Urinary bladder (tissue), 4 donors: ENCODE results near the gene TMEM132A. TPM values are rescaled to one million over a fixed set of nuclear protein-coding genes. Genes with fewer than 3 reads are reported as not detected.
"Not testable (repeated sequence)": the region's sequence is repeated elsewhere in the genome, so short reads cannot be mapped to it uniquely, and the experiment has no call there.

Source experiments
- DNase-seq: peaks from one replicate; pipeline ENCODE4 v3.0.0-alpha.2; 2015; ENCODE audit errors: extremely low spot score
- H3K27ac ChIP-seq: one replicate; pipeline ENCODE4 v1.5.1; 2013; ENCODE audit warnings: low read depth, mild to moderate bottlenecking, moderate library complexity
- H3K36me3 ChIP-seq: one replicate; pipeline ENCODE4 v1.6.1; 2013; ENCODE audit warnings: mild to moderate bottlenecking, moderate library complexity; ENCODE audit not compliant: insufficient read depth
- H3K4me1 ChIP-seq: one replicate; pipeline ENCODE4 v1.6.1; 2013; ENCODE audit warnings: mild to moderate bottlenecking, moderate library complexity; ENCODE audit not compliant: insufficient read depth
- H3K4me3 ChIP-seq: one replicate; pipeline ENCODE4 v1.5.1; 2013; ENCODE audit warnings: low read depth, low read length
- WGBS: extraction: QIAGEN DNeasy Blood & Tissue Kit; methylation state at CpG from one replicate; pipeline ENCODE4 v1.1.7; 2013; 5-methylcytosine and 5-hydroxymethylcytosine counted together
- polyA plus RNA-seq: library from polyadenylated mRNA; stranded (reverse); fragments of 200-250 nt; gene quantifications from one replicate; pipeline ENCODE4 v1.2.3, GENCODE V29; 2013
- total RNA-seq: library from RNA; depleted of rRNA; stranded (reverse); fragments of >200 nt; gene quantifications from one replicate; pipeline ENCODE4 v1.2.3, GENCODE V29; 2014
- donor health status: healthy with polysubstance abuse.
- donor health status: healthy.

TMEM132A gene
- total and polyA plus RNA-seq, 2 donors = 7.5 to 14.0 TPM

DNA sequence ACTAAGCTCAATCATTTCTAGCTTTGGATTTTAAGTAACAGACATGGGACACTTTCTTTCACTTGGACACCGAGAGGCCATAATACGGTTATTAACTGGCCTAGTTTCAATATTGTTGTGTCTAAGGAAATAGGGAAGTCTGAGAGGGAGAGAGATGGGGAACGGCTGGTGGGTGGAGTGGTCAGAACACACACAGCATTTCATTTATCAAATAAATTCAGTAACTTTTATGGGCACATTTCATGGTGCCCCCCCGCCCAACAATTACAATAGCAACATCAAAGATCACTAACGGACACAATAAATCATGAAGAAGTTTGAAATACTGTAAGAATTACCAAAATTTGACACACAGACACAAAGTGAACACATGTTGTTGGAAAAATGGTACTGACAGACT, 28.6 kb upstream of the TMEM132A start:
- WGBS = 88% methylated on average over 5 of the region's 5 CpGs
- DNase-seq = no peak
- Histone ChIP-seq H3K4me3 (no peak overlapping the region), H3K4me1 (no peaks in the 10 kb centered on the region), H3K27ac (no peak overlapping the region), H3K36me3 (peaks cover 2% of the 10 kb centered on the region)

DNA sequence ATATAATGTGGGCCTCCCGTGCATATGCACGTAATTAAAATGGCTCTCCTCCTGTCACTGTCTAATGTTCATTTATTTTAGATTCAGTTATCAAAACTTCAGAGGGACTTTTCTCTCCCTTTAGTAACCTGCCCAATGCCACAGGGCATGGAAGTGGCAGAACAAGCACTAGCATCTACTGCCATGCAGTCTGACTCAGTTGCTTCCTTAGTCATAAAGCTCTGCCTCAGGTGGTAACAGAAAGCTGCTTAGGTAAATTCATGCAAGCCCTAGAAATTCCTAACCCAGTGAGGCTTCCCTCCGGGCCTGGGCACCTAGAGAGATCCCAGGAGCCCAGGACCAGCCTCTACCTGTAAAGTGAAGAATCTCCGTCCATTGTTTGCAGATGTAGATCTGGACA, 26.8 kb upstream of the TMEM132A start:
- 95% methylated on average over 4 of the region's 4 CpGs for WGBS
- Histone ChIP-seq H3K4me1 (no peaks in the 10 kb centered on the region), H3K36me3 (peaks cover 4% of the 10 kb centered on the region), H3K4me3 (no peak overlapping the region), H3K27ac (no peak overlapping the region)
- no peak for DNase-seq

DNA sequence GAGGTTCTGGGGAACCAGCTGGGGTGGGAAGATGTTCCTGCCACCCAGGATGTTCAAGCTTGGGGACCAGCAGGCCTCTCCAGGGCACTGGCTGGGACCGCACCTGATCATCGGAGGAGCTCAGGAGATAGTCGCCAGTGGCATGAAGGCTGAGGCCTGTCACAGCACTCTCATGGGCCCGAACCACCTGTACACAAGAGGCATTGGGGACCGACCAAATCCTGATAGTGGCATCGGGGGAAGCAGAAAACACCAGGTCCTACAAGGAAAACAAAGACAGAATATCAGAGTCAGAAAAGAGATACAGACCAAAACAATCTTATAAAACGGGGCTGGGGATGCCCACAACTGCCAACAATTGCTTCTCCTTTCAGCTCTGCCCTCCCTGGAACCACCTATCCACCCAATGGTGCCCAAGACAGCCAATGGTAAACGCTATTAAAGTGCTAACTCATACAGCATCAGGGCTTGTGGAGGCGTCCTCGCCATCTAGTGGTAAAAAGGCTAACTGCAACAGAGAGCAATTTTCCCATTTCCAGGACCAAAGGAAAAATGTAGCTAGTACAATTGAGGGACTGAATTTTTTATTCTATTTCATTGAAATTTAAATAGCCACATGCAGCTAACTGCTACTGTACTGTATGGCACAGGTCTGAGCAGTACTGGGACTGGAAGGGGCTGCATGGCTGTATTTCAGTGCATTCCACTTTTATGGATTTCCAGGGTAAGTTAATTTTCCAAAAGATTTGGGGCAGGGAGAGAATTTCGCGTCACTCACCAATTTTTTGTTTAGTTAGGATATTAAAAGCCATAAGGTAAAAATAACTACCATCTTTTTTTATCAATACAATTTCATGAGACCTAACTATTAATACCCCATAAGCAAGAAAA, 25.0 kb upstream of the TMEM132A start:
- DNase-seq = no peak
- WGBS = 60% methylated on average over 12 of the region's 12 CpGs
- no peak overlapping the region for H3K27ac ChIP-seq
- H3K36me3 ChIP-seq = peaks cover 4% of the 10 kb centered on the region
- no peak overlapping the region for H3K4me3 ChIP-seq
- H3K4me1 ChIP-seq = no peaks in the 10 kb centered on the region

DNA sequence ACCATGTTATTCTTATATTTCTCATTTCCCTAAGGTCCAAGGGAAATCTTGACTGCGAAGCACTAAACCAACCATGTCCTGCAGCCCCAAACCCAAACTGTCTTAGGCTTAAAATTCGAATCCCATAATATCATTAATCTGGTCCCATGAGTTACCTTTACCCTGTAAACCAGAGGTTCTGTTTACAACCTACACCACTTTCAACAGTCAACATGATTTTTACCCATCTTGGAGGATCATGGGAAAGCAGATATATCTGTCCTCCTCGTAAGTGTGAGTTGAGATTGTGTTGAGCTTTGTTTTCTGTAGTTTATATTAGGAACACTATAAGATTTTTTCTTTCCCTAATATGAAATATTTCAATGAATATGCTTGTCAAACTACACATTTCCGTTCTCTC, 24.3 kb upstream of the TMEM132A start:
- Histone ChIP-seq H3K27ac (no peak overlapping the region), H3K36me3 (peaks cover 4% of the 10 kb centered on the region), H3K4me1 (no peaks in the 10 kb centered on the region), H3K4me3 (no peak overlapping the region)
- no peak for DNase-seq
- 62% methylated on average over 4 of the region's 4 CpGs for WGBS

DNA sequence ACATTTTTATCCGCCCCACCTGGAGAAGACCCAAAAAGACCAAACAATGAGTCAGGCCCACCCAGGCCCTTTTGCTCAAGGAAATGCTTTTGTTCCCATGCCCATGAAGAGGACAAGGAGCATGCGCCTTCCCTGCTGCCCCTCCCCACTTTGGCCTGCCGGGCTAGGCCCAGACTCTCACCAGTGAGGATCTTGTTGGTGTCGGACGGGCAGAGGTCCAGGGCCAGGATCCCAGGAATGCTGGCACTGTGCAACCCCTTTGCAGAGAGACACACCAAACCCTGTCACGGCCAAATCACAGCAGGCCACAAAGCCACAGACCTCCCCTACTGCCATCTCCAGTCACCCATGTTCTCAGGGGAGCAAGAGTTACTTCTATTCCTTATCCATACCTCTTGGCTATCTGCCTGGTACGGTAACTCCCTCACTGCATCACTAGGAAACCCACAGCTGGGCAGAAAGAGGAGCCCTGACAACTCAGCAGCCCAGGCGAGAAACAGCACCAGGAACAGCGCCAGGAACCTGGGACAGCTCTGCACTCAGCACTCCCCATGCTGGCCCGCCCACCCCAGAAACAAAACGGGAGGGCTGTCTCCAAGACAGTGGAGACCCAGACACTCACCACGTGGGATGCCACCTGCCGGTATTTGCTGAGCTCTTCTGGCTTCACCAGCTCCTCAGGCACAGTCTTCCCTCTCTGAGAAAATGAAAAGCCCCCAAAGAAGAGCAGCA, 23.4 kb upstream of the TMEM132A start:
- H3K27ac ChIP-seq = no peak overlapping the region
- no peak overlapping the region for H3K4me3 ChIP-seq
- no peaks in the 10 kb centered on the region for H3K4me1 ChIP-seq
- H3K36me3 ChIP-seq = peaks cover 4% of the 10 kb centered on the region
- WGBS = 81% methylated on average over 13 of the region's 13 CpGs
- no peak for DNase-seq

DNA sequence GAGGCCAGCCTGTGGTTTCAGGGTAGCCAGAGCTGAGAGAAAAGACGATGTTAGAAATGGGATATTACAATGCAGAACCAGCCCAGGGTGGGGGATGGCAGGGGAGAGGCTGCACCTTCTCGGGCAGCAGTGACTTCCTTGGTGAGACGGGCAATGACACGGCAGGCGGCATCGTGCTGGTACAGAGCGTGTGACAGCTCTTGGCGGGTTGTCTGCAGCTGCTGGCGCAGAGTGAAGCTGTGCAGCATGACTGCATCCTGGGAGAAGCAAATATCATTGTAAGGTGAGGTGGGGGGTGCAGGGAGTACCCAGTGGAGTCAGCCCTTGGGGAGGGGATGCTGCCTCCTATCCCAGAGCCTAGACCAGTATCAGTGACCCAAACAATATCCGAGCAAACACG, 21.6 kb upstream of the TMEM132A start:
- WGBS = 91% methylated on average over 11 of the region's 11 CpGs
- no peaks in the 10 kb centered on the region for H3K4me1 ChIP-seq
- H3K27ac ChIP-seq = no peak overlapping the region
- H3K4me3 ChIP-seq = no peak overlapping the region
- no peak for DNase-seq
- H3K36me3 ChIP-seq = peaks cover 2% of the 10 kb centered on the region

DNA sequence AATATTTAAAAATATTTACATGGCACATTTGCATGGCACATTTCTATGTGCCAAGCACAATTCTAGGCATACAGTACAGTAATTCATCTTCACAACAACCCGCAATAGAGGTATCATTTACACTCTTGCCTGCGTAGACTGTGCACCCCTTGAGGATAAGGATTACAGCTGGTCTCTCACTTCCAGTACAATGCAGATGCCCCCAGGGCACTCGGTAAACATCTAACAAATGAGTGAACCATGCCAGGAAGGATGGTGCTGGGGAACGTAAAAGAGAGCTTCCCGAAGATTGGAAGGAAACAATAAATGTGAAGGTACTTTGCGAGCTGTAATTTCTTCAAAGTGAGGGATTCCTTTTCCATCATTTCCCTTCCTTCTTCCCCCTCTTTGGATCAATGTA, 19.2 kb upstream of the TMEM132A start:
- Histone ChIP-seq H3K36me3 (peaks cover 2% of the 10 kb centered on the region), H3K4me1 (no peaks in the 10 kb centered on the region), H3K4me3 (peak overlapping the region; percentile 89), H3K27ac (no peak overlapping the region)
- DNase-seq = no peak
- 45% methylated on average over 6 of the region's 6 CpGs for WGBS

DNA sequence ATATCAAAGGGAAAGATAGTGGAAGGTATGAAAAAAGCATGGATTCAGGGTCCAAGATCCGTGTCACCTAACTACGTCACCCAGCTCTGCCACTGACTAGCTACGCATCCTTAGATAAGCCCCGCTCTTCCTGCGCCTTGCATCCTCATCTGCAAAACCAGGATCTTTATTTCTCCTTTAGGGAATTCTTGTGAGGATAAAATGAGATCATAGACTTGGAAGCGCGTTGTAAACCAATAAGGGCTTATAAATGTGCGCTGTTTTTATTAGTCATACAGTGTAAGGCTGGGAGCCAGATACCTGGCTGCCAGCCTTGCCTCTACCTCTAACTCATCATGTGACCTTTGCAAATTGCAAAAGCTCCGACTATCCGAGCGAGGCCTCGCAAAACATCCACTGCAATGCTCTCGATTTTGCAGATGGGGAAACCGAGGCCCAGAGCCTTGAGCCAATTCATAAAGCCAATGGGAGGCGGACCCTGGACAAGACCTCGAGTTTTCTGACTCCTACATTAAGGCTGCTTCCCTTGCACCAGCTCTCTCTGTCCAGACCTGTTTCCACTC, 18.6 kb upstream of the TMEM132A start:
- DNase-seq = no peak
- Histone ChIP-seq H3K4me1 (no peaks in the 10 kb centered on the region), H3K36me3 (peaks cover 2% of the 10 kb centered on the region), H3K27ac (peak overlapping the region; percentile 76), H3K4me3 (peak overlapping the region; percentile 89)
- WGBS = 3% methylated on average over 16 of the region's 16 CpGs

DNA sequence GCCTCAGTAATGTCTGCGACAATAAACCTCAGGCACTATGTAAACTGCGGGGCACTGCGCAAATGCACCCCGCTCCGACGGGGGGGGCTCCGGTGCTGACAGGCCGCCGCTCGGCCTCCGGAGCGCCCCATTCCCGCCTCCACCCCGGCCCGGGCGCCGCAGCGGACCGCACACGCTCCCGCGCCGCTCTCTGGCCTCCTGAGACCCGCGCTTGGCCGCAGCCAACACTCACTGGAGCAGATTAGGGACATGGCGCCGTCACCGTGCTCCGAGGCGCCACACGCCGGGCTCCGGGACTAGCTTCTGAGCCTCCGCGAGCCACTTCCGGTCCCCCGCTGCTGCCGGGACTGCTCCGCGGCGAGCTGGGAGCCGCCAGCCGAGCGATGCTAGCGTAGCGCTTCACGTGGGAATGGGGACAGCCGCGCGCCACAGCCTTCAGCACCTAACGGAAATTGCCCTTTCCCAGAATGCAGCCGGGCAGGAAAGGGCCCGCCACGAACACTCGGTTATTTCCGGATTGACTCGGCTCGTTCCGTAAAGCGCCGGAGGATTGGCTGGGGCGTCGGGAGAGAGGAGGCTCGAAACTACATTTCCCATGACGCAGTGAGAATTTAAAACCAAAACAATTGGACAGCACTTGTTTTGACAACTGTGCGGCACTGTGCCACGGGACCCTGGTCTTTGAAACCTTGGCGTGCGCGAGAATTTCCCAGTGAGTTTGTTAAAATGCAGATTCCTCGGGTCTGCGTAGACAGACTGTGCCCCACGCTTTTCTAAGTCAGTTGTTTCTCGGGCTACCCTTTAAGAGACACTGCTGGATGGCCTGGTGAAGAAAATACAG, 17.9 kb upstream of the TMEM132A start, which contains the start of gene PRPF19:
PRPF19 (minus strand) TSS at position 454 of the 841 bp plus-strand sequence; CDS start at position 251, 203 bp downstream.
- peak; percentile 94 for DNase-seq
- peak within 1 kb of the TSS; percentile 89 for H3K4me3 ChIP-seq
- no peaks in the 10 kb centered on the region for H3K4me1 ChIP-seq
- WGBS = under 1% methylated on average over 75 of the region's 75 CpGs
- peaks cover 2% of the 10 kb centered on the region for H3K36me3 ChIP-seq
- peak within 1 kb of the TSS; percentile 76 for H3K27ac ChIP-seq

DNA sequence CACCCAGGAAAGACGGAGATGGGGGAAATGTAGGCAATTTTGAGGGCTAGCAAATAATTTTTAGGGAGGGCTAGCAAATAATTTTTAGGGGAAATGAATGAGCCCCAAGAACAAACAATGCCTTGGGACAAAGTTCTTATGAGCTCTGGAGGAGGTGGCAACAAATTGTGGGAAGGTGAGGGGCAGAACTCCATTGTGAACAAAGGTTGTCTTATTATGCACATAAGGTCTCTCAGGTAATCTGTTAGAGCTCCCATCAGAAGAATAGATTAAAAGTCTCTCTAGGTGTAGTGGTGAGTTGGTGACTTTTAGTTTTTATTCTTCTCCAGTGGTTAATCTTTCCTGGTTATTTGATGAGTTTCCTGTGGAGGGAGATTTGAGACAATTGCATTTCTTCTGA, 15.5 kb upstream of the TMEM132A start:
- Histone ChIP-seq H3K27ac (no peak overlapping the region), H3K4me1 (no peaks in the 10 kb centered on the region), H3K4me3 (no peak overlapping the region), H3K36me3 (no peaks in the 10 kb centered on the region)
- 43% methylated on average over 1 of the region's 1 CpG for WGBS
- DNase-seq = no peak

DNA sequence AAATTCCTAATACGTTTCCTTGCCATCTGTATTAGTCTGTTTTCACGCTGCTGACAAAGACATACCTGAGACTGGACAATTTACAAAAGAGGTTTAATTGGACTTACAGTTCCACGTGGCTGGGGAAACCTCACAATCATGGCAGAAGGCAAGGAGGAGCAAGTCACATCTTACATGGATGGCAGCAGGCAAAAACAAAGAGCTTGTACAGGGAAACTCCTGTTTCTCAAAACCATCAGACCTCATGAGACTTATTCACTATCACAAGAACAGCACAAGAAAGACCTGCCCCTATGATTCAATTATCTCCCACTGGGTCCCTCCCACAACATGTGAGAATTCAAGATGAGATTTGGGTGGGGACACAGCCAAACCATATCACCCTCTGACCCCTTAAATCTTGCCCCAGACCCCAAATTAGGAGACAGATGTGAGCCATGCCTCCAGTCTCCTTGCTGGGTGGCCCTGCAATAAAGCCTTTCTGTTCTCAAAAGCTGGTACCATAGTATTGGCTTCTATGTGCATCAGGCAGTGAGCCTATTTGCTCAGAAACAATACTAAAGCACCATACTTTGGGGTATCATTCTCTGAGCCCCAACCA, 14.5 kb upstream of the TMEM132A start:
- WGBS = 56% methylated on average over 3 of the region's 3 CpGs

DNA sequence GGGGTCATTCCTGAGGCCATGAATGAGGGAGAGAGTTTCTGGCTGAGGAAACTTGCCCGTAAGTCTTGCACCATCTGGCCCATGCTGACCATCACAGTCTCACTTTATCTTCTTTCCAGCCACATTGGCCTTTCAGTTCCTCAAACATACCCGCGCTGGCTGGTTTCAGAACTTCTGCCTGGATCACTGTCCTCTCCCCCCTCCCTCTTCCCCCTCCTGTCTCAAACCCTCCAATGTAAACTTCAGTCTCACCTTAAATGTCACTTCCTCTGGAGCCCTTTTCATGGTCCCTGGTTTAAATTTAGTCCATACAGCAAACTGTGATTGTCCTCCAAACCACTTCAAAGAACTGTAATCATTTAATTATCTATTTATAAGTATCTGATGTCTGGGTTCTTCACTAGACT, 14.0 kb upstream of the TMEM132A start:
- Histone ChIP-seq H3K27ac (no peak overlapping the region), H3K4me3 (no peak overlapping the region), H3K36me3 (no peaks in the 10 kb centered on the region), H3K4me1 (no peaks in the 10 kb centered on the region)
- WGBS = 70% methylated on average over 3 of the region's 3 CpGs
- no peak for DNase-seq

More for the DNA sequence above, 14.5 kb upstream of the TMEM132A start:
- H3K4me1 ChIP-seq, H3K4me3 ChIP-seq, H3K27ac ChIP-seq, DNase-seq, H3K36me3 ChIP-seq: not testable (repeated sequence)
